ENCODE results near the gene VPREB3.
A peak's percentile ranks its signal among the peaks of the same experiment; 100 is the strongest.

VPREB3 gene

DNA sequence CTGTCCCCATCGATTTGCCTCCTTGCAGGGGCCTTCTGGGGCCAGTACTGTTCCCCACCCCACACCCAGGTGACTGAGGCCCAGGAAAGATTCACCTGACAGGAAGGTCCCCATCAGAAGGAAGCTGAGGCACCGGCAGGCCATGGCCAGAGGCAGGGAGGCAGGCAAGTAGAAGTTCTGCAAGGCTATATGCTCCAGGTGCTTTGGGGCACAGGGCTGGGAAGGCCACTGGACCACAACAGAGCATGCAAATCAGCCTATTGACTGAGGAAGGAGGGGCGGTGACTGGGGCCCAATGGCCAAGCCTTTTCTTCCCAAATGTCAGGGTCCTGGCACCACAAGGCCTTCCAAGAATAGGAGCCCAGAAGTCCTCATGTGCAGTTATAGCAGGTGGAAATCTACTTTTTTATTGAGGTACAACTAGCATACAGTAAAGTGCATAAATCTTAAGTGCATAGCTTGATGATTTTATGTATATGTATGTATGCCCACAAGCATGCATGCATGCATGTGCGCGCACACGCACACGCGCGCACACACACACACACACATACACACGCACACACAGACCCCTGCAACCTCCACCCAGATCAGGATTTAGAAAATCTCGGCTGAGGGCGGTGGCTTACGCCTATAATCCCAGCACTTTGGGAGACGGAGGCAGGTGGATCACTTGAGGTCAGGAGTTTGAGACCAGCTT, at the start of gene VPREB3:
Gene VPREB3 (minus strand): TSS at position 206 of the 700 bp plus-strand sequence. CDS start 62 bp downstream, at position 144.
- no peak for DNase-seq

DNA sequence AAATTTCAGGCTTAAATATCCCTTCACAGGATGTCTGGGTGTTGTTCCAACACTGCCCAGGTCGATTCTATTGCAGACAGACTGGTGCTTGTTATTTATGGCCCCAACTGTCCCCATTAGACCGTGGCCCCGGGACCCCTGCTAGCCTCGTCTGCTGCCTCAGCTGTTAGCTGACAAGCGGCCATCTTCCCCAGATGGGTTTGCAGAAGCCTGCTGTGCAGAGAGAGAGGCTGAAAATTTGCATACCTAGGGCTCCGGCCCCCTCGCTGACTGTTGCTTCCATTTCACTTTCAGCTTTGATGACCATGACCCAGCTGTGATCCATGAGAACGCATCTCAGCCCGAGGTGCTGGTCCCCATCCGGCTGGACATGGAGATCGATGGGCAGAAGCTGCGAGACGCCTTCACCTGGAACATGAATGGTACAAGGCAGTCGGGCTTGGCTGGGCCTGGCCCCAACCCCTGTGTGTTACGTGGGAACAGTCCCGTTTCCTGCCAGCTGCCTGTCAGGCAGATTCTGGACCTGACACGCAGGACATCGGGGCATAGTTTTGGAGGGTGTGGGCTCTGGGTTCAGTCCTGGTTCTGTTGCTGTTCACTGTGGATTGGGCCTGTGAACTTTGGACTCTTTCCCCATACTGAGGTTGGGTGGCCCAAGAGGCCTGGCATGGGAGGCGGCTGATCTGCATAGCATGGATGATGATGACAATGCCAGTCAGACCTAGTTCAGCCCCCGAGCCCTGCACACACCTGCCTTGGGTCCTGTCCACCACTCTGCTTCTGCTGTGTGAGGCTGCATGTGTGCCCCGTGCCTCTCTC, 49.0 kb upstream of the VPREB3 start:
- DNase-seq, result no peak

- DNase-seq, result no peak
Observed at GRCh38 chr22:23801886-23802377, 47.7 kb upstream of the VPREB3 start.

DNA sequence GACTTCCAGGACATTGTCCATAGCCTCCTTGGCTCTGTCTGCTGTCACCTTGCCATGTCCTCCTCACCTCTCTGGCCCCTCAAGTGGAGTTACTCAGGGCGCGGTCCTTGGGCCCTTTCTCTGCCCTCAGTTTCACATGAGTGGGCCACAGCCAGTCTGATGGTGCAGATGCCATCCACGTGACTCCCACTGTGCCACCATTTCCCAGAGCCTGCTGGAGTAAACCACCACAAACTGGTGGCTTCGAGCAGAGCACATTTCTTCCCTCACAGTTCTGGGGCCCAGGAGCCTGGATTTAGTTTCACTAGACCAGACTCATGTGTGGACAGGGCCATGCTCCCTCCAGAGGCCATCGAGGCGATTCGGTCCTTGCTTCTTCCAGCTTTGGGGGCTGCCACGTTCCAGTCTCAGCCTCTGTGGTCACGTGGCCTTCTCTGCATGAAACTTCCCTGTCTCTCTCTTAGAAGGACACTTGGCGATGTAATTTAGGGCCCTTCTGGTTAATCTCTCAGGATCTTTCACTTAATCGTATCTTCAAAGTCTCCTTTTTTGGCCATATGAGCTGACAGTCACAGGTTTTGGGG, 47.1 kb upstream of the VPREB3 start:
- no peak for DNase-seq

GRCh38 chr22:23800297-23801237, 46.3 kb upstream of the VPREB3 start:
- no peak for DNase-seq

DNA sequence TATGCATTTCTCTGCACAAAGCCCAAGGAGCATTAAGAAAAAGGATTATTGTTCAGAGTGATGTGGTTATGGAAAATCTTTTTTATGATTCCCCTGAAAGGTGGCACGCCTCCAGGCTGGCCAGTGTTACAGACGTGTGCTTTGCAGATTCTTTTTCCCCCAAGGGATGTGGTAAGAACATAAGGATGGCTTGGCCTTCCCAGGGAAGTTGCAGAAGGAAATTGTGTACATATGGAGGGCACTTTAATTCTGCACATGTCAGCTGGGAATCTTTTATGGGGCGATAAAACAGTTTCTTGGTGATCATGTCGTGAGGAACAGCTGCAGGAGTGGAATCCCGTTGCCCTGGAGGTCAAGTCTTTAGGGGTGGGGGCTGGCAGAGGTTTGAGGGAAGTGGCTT, 42.2 kb upstream of the VPREB3 start:
- DNase-seq, result no peak

DNA sequence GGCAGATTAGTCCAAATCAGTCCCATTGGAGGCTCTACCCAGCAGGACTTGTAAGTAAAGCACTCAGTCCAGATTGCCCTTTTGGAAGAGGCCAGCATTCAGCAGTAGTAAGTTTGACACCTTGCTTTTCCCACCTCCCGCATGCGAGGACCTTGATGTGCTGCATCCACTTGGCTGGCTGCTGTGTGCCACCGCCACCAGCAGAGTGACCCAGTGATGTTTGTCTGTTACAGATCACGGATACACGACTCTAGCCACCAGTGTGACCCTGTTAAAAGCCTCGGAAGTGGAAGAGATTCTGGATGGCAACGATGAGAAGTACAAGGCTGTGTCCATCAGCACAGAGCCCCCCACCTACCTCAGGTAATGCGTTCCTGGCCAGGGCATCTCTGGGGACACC, 39.1 kb upstream of the VPREB3 start:
- no peak for DNase-seq

DNA sequence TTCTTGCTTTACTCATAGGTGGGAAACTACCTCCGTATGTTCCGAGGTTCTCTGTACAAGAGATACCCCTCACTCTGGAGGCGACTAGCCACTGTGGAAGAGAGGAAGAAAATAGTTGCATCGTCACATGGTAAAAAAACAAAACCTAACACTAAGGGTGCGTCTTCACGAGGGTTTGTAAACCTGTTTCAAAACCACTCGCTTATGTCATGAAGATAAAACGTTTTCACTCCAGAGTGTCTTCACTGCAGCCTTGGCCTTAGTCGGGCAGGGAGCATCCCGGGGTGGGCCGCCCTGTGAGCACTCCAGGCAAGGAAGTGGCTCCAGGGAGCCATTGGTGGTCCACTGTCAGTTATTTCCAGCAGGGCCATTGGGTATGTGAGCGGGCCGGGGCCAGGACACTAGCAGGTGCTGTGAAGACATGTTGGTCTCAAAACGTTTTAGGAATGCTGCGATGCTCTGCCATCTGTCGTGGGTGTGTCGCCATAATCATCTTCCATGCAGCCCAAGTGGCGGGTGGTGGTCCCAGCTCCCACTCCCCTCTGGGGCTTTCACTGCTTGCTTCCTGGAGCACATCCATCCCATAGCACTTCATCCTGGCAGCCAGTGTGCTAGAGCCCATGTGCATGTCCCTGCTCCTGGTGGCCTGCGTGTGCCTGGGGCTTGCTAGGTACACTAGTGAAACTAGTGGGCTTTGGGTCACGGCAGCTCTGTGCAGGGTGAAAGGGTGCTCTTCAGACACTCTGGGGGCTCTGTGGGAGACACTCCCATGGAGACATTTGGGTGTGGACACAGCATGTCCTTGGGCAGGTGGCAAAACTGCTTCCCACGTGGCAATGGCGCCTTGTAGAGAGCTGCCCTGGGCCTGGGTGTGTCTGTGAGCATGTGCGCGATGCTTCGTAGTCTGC, 37.8 kb upstream of the VPREB3 start:
- no peak for DNase-seq

DNA sequence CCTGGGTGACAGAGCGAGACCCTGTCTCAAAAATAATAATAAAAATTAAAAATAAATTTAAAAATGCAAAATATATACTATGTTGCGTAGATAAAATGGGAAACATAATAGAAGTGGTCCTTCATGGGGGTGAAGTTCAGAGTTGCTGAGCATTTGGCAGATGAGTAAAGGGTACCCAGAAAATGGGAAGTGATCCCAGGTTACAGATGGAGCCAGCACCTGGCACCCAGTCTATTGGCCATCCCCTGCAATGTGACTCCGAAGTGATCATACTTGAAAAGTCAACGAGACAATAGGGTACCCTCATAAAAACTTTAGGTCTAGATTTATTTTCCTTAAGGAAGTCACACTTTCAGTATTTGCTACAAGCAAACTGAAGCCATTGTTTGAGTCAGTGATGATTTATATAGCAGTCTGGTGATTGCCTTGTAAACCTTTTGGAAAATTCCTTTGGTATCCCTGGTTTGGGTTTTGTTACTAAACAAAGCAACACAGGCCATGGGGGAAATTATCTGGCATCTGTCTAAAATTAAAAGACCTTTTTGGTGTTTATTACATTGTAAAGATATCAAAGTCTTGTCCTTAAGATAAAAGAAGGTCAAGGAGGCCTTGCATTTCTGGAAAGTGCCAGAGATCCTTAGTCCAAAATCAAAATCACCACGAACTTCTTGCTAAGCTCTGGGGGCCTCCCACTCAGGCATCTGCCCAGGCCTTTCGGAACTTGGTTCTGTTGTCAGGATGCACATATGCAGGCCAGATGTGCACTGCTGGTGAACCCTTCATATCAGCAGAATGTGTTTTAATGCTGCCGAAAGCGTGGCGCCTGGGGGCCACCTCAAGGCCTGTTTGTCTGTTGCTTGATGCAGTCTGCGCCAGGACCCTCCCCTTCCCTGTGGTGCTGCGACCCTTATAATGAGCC, 36.9 kb upstream of the VPREB3 start:
- no peak for DNase-seq

DNA sequence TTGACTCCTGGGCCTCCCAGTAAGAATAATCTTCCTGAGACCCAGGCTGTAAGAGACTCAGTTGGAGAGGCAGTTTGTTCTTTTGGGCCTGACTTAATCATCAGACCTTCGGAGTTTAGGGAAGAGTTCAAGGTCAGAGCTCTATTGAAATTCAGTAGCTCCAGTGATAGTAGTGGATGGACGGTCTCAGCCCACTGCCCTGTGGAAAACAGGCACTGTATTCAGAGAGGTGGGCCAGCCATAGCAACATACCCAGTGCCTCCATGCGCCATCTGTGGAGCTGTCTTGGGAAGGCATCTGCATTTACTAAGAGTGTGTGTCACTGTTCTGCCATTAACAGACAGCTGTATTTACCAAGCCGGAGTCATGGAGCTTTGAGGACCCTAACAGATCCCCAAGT, 35.4 kb upstream of the VPREB3 start:
- DNase-seq, result no peak

DNA sequence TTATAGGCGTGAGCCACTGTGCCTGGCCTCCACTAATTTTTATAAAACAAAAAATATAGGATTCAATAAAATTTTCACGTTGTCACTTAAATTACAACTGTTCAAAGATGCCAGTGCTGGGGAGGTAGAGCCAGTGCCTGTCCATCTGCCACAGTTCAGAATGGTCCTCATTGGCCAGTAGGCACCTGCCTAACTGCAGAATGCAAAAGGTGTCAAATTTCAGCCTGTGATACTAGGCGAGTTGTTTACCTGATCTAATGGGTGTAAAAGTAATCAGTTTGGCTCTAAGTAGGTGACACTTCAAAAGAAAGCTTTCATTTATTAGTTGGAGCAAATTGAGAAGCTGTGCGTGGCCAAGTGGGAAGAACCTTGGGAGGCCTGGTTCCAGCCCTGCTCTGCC, 34.9 kb upstream of the VPREB3 start:
- peak; percentile 11 for DNase-seq

DNA sequence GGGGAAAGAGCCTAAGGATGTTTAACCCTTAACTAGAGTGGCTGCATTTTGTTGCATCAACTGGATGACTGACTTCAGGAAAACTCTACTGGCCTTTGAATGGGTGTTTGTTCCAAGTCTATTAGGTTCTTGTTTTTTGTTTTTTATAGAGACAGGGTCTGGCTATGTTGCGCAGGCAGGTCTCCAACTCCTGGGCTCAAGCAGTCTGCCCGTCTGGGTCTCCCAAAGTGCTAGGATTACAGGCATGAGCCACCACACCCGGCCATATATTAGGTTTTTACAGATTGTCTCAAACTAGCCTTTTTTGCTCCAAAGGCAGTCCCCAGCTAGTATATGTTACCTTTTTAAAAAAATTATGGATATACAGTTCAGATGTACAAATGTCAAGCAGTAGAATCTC, 33.7 kb upstream of the VPREB3 start:
- no peak for DNase-seq

GRCh38 chr22:23787600-23787896, 33.3 kb upstream of the VPREB3 start:
- no peak for DNase-seq

GRCh38 chr22:23786752-23787599, 32.8 kb upstream of the VPREB3 start, which contains the start of gene SMARCB1:
TSS of gene SMARCB1 (plus strand) at chr22:23786966. CDS start at chr22:23787170, 204 bp downstream.
- DNase-seq, result peak; percentile 85

DNA sequence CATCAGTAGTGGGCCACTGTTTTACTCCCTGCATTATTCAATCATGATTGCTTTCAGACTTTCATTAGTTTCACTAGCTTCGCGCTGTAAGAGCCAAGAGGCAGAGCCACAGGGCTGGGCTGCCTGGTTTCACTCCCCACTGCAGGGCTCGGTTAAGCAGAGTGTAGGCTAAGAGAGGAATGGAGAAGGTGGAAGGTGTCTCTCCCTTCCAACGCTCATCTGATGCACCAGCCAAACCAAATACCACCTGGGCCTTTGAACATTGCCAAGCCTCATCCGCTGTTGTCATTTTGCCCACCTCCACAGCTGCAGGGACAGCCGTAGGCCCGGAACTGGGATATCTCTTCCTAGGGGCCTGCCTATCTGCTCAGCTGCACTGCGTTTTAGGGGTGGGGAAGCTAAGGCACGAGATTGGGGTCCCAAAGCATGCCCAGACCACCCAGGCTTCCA, 32.1 kb upstream of the VPREB3 start:
- DNase-seq, result peak; percentile 64

DNA sequence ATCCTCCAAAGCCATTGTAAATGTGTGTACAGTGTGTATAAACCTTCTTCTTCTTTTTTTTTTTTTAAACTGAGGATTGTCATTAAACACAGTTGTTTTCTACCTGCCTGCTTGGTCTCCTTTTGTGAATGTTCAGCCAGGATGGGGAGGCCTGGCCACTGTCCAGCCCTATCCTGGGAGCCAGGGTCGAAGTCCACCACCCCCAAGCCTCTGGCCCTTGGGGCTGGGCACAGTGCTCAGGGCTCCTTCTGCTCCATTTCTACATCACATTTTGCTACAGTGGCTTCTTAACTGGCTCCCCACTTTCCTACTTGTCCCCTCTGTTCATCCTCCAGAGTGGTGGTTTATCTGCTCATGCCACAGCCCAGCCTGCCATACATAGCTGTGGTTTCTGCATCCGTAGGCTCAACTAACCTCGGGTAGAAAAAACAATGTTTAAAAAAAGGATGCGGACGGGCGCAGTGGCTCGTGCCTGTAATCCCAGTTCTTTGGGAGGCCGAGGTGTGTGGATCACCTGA, 30.0 kb upstream of the VPREB3 start:
- DNase-seq, result no peak

- no peak for DNase-seq
Observed at GRCh38 chr22:23783265-23784150, 29.3 kb upstream of the VPREB3 start.

- no peak for DNase-seq
Observed at GRCh38 chr22:23782703-23783102, 28.5 kb upstream of the VPREB3 start.

Data from NCI-H1092 treated with DMSO at 0.1 percent for 48 hours (cell line).